Pancreas (tissue), 10 donors: ENCODE data around the gene STK39. TPM values are rescaled to one million over a fixed set of nuclear protein-coding genes. Genes with fewer than 3 reads are reported as not detected.

Source experiments
- ATAC-seq, 4 donors: fragments of 200-7000 bp; cut with Tn5 transposase; one replicate each; pipeline versions ENCODE4 v1.8.0 to v1.9.1; 2020; ENCODE audit warnings: mild to moderate bottlenecking in 4 of 4, moderate library complexity in 4 of 4
- DNase-seq, 6 donors: peaks; one replicate each; pipeline ENCODE4 v3.0.0-alpha.2; 2020
- FAIRE-seq: peaks from 2 replicates; lab custom pipeline; 2012; peaks lifted over from hg19 to GRCh38; lab: Jason Lieb, UNC
- H3K27ac ChIP-seq, 4 donors: fragments of 200-600 bp; sonication (generic); 1 replicate in 3 of 4; 2 replicates in 1 of 4; pipeline versions ENCODE4 v1.5.0 to v1.8.0; 2020
- H3K27me3 ChIP-seq, 4 donors: fragments of 200-600 bp; one replicate each; pipeline ENCODE4 v1.8.0; 2021
- H3K36me3 ChIP-seq, 3 donors: fragments of 200-600 bp; sonication (generic) in 1 of 3; one replicate each; pipeline versions ENCODE4 v1.5.0 to v1.8.0; 2020 to 2021
- H3K4me1 ChIP-seq, 3 donors: fragments of 200-600 bp; one replicate each; pipeline ENCODE4 v1.8.0; 2021
- H3K4me3 ChIP-seq, 4 donors: fragments of 200-600 bp; sonication (generic) in 2 of 4; one replicate each; pipeline versions ENCODE4 v1.5.0 to v1.8.0; 2020 to 2021
- H3K9me3 ChIP-seq, 4 donors: fragments of 200-600 bp; one replicate each; pipeline ENCODE4 v1.8.0; 2021
- WGBS, 2 donors: extraction: QIAGEN DNeasy Blood & Tissue Kit; methylation state at CpG; one replicate each; pipeline ENCODE4 v1.1.7; 2013; 5-methylcytosine and 5-hydroxymethylcytosine counted together
- intact Hi-C, 3 donors: fragments of 100-400 bp; cut with DNase I; formaldehyde crosslinking; loops; one replicate each; pipeline versions ENCODE4 v1.11.1 to v1.14.2; 2022
- polyA plus RNA-seq, 2 donors: library from polyadenylated mRNA; stranded (reverse); fragments of 200-250 nt; gene quantifications; one replicate each; pipeline ENCODE4 v1.2.3, GENCODE V29; 2013
- total RNA-seq, 6 donors: library from RNA; stranded (reverse); fragmentation: NEBNext Ultra II Directional in 4 of 6; extraction: Animal tissue kit (Norgen Biotek cat#: 25700) in 4 of 6; gene quantifications; one replicate each; pipeline versions ENCODE4 v1.2.1 to v1.2.4, GENCODE V29; 2021 to 2023
- TF ChIP-seq, protein P1 (sequence below), 4 donors: fragments of 200-600 bp; sonication (generic) in 3 of 4; IDR thresholded peaks; one replicate each; pipeline versions ENCODE4 v1.5.0 to v1.8.0; 2021; ENCODE audit warnings: antibody characterized with exemption in 4 of 4
- donor health status: healthy with polysubstance abuse.
- donor health status: DM: no; HTN: no; CAD: no; lungs with moderate emphysema.
- donor health status: DM: no; HTN: no; CAD: no.
- donor health status: control.
- donor health status: control.
- donor health status: Bipolar disorder and iron deficiency.
- donor health status: DM: yes; HTN: yes; CAD: no.
- donor health status: DM: no; HTN: no; CAD: no.
- donor health status: DM: no; HTN: no; CAD: no.
- donor health status: DM: yes; HTN: yes; CAD: no.

STK39 gene
- total and polyA plus RNA-seq, 8 donors: 9.5 to 23.1 (median 15.5) TPM

DNA sequence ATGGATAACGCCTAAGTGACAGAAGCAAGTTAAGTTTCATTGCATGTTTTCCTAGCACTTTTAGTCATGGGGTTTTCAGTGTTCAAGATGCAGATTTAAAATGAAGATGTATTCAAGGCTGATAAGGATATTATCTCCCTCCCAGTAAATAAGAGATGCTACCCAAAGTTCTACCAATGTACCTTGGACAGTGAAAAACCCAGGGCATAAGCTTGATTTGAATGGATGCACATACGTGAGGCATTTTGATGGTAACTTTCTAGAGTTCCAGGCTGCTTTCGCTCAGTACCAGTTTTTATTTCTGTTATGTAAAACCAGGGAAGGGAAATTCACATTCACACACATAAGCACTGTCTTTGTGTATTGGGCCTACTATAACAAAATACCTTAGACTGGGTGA lies 90.3 kb downstream of the STK39 start:
- H3K27ac ChIP-seq: no peak overlapping the region
- no peak for DNase-seq
- no peaks in the 10 kb centered on the region for H3K9me3 ChIP-seq
- no peaks in the 10 kb centered on the region for H3K27me3 ChIP-seq
- 93 to 97% methylated on average over 3 of the region's 3 CpGs for WGBS, 2 donors
- no peaks in the 10 kb centered on the region for H3K36me3 ChIP-seq
- TF ChIP-seq, protein P1, sequence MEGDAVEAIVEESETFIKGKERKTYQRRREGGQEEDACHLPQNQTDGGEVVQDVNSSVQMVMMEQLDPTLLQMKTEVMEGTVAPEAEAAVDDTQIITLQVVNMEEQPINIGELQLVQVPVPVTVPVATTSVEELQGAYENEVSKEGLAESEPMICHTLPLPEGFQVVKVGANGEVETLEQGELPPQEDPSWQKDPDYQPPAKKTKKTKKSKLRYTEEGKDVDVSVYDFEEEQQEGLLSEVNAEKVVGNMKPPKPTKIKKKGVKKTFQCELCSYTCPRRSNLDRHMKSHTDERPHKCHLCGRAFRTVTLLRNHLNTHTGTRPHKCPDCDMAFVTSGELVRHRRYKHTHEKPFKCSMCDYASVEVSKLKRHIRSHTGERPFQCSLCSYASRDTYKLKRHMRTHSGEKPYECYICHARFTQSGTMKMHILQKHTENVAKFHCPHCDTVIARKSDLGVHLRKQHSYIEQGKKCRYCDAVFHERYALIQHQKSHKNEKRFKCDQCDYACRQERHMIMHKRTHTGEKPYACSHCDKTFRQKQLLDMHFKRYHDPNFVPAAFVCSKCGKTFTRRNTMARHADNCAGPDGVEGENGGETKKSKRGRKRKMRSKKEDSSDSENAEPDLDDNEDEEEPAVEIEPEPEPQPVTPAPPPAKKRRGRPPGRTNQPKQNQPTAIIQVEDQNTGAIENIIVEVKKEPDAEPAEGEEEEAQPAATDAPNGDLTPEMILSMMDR (IDR thresholded peaks at IDR 0.05): no peak
- no peak for FAIRE-seq
- ATAC-seq: no peak
- no peak overlapping the region for H3K4me3 ChIP-seq
- intact Hi-C loops: no loop called here
- H3K4me1 ChIP-seq: no peaks in the 10 kb centered on the region

DNA sequence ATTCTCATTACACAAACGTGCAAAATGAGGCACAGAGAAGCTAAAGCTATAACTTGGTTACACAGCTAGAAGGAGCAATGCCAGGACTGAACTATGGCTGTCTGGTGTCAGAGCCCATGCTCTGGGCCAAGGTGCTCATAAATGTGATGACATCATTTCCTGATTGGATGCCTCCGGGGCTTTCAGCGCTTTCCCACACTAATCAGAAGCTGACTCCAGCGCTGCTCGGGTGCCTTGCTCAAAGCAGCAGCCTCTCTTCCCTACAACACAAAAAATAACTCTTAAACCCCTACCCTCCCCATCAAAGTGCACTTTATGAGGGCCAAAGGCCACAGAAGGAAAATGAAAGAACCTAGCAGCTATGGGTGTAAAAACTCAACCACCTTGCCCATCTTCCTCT lies 90.7 kb downstream of the STK39 start:
- DNase-seq (no peak), FAIRE-seq (no peak), ATAC-seq (peak in 2 of 4 donors; percentile 14 to 32)
- Histone ChIP-seq H3K4me3 (no peak overlapping the region), H3K36me3 (no peaks in the 10 kb centered on the region), H3K27ac (no peak overlapping the region), H3K4me1 (no peaks in the 10 kb centered on the region), H3K27me3 (no peaks in the 10 kb centered on the region), H3K9me3 (no peaks in the 10 kb centered on the region)
- intact Hi-C loops: no loop called here
- TF ChIP-seq, protein P1 (IDR thresholded peaks at IDR 0.05): no peak
- WGBS, 2 donors: 71% methylated on average over 5 of the region's 5 CpGs

DNA sequence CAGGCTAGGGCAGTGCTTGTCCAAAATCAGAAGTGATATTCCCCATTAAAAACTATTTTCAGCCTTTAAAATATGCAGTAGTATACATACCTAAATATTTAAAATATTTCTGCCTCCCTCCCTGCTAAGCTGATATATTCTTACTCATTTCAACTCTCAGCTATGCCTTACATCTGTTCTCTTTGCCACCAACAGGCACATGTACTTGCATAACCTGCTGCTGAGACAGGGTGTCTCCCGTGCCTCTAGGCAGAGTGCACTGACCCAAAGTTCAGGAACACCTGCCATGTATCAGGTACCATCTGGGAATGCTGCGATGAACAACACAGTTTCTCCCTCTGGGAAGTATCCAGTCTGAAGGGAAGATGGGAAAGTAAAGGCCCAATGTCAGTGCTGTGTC lies 91.7 kb downstream of the STK39 start:
- Histone ChIP-seq H3K36me3 (no peaks in the 10 kb centered on the region), H3K9me3 (no peaks in the 10 kb centered on the region), H3K4me1 (no peaks in the 10 kb centered on the region), H3K27me3 (no peaks in the 10 kb centered on the region), H3K4me3 (no peak overlapping the region), H3K27ac (no peak overlapping the region)
- WGBS, 2 donors: 92 to 97% methylated on average over 2 of the region's 2 CpGs
- DNase-seq (no peak), FAIRE-seq (no peak), ATAC-seq (no peak)
- intact Hi-C loops: no loop called here
- TF ChIP-seq, protein P1 (IDR thresholded peaks at IDR 0.05): no peak

DNA sequence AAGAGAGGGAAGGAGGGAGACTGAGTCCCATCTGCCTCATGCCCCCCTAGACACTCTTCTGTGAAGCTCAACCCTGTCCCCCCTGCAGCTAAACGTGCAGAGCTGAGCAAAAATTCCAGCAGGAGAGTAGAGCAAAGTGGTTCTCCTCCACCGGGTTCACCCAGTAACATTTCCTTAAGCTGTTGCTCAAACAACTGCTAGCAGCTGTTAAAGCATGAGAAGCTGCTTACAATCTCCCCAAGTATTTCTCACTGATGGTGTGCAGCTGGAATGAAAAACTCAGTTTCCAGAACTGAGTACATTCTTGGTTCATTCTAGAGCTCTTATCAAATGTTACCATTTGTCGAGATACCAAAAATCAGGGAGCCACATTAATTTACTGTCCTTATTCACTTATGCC lies 92.3 kb downstream of the STK39 start:
- Histone ChIP-seq H3K4me3 (no peak overlapping the region), H3K36me3 (no peaks in the 10 kb centered on the region), H3K27me3 (no peaks in the 10 kb centered on the region), H3K4me1 (no peaks in the 10 kb centered on the region), H3K9me3 (no peaks in the 10 kb centered on the region), H3K27ac (no peak overlapping the region)
- intact Hi-C loops: no loop called here
- TF ChIP-seq, protein P1 (IDR thresholded peaks at IDR 0.05): no peak
- FAIRE-seq (no peak), DNase-seq (no peak), ATAC-seq (no peak)
- WGBS, 2 donors: 68 to 72% methylated on average over 3 of the region's 3 CpGs

DNA sequence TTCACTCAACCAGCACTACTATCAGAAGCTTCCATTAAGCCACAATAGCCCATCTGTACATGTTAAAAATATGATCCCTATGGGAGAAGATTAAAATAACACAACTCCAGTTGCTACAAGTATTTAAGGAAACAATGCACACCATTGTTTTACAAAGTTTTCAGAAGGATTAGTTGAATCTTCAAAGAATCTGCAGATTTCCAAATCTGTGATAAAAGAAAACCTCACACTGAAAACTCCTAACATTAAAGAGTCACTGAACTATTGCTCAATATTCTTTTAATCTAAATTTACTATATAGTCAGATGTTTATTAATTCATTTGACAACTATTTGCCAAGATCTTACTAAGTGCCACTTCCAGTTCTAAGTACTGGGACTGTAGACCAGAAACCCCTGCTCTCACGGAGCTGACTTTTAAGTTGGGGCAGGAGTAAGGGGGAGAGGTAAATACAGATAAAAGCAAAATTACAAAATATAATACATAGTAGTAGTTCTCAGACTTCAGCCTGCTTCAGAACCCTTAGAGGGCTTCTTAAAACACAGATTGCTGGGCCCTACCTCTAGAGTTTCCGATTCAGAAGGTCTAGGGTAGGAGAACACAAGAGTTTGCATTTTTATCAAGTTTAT lies 94.4 kb downstream of the STK39 start:
- Histone ChIP-seq H3K27me3 (no peaks in the 10 kb centered on the region), H3K36me3 (no peaks in the 10 kb centered on the region), H3K9me3 (no peaks in the 10 kb centered on the region), H3K4me3 (no peak overlapping the region), H3K27ac (no peak overlapping the region), H3K4me1 (no peaks in the 10 kb centered on the region)
- FAIRE-seq (no peak), ATAC-seq (no peak), DNase-seq (no peak)
- TF ChIP-seq, protein P1 (IDR thresholded peaks at IDR 0.05): no peak
- intact Hi-C loops: no loop called here
- WGBS, 2 donors: 95 to 100% methylated on average over 2 of the region's 2 CpGs
